Esophagus mucosa (tissue), 1 donor: Measurements from ENCODE around the gene UBA6. TPM values are rescaled to one million over a fixed set of nuclear protein-coding genes. Genes with fewer than 3 reads are reported as not detected.
"Not testable (repeated sequence)": the region's sequence is repeated elsewhere in the genome, so short reads cannot be mapped to it uniquely, and the experiment has no call there.

Experiments used
- ATAC-seq: fragments of 200-7000 bp; cut with Tn5 transposase; one replicate; pipeline ENCODE4 v1.9.1; 2020
- total RNA-seq: library from RNA; stranded (reverse); gene quantifications from one replicate; pipeline ENCODE4 v1.2.4, GENCODE V29; 2023
- donor health status: DM: yes; HTN: yes; CAD: no.

The UBA6 gene
- 55.9 TPM for total RNA-seq

- peak; percentile 100 for ATAC-seq
Observed at GRCh38 chr4:67700738-67701516, at the start of gene UBA6. UBA6 (minus strand) TSS chr4:67701155; CDS start chr4:67701119, 36 bp downstream.

GRCh38 chr4:67750691-67751090 lies 49.7 kb upstream of the UBA6 start:
- no peak for ATAC-seq

DNA sequence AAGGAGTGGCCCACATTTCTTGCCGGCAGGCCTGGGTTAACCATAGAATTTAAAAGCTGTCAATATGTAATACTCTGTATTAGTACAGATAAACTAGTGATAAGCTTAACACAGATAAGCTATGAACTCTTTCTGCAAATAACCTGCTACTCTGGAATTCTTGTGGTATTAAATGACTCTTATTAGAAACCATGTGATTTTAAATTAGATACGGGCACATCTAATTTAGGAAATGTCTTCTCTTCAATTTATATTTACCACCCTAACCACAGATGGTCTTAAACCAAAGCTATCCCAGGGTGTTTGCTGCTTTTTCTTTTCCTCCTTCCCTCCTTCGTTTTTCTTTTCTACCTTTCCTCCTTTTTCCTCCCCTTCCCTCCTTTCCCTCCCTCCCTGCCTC lies 48.3 kb upstream of the UBA6 start:
- ATAC-seq = no peak

- no peak for ATAC-seq
Observed at GRCh38 chr4:67746797-67747495, 46.0 kb upstream of the UBA6 start.

GRCh38 chr4:67744561-67745283 lies 43.8 kb upstream of the UBA6 start:
- ATAC-seq = no peak

GRCh38 chr4:67743194-67743593 lies 42.2 kb upstream of the UBA6 start:
- no peak for ATAC-seq

DNA sequence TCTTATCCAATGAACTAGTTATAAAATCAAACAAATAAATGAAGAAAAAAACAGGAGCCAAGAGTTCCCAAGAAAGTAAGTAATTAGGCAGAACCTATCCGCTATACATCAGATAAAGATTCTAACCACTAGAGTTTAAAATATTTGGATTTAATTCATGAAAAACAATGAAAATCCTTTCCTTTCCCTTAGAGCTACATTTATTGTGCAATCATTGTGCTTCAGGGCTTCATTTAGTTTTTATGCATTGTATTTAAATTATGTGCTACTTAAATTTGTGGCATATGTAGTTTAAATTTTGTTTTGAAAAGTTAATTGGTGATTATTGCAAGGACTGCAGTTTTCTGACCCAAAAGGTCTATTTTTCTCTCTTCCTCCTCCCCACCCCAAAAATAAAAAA lies 35.3 kb upstream of the UBA6 start:
- ATAC-seq = no peak

- ATAC-seq = no peak
Observed at GRCh38 chr4:67735325-67735724, 34.4 kb upstream of the UBA6 start.

- ATAC-seq = not testable (repeated sequence)
Observed at GRCh38 chr4:67730511-67730910, 29.6 kb upstream of the UBA6 start.

GRCh38 chr4:67727124-67727850 lies 26.3 kb upstream of the UBA6 start:
- no peak for ATAC-seq

GRCh38 chr4:67725981-67726380 lies 25.0 kb upstream of the UBA6 start:
- no peak for ATAC-seq

DNA sequence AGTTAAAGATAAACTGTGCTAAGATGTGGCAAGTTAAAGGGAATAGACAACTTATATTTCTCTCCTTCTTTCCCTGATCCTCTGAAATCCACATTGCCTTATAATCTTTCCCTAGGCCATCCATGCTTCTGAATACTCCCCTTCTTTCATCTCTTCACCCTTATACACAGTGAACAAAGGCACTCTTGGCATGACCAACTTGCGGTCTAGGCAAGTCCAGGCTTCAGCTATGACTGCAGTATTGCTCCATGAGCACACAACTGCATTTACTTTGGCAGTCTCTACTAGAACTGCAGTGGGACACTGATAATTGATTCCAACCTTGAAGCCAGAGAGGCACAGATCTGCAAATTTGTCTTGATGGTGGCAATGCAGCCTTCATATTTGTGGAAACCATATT lies 24.2 kb upstream of the UBA6 start:
- ATAC-seq = peak; percentile 89

DNA sequence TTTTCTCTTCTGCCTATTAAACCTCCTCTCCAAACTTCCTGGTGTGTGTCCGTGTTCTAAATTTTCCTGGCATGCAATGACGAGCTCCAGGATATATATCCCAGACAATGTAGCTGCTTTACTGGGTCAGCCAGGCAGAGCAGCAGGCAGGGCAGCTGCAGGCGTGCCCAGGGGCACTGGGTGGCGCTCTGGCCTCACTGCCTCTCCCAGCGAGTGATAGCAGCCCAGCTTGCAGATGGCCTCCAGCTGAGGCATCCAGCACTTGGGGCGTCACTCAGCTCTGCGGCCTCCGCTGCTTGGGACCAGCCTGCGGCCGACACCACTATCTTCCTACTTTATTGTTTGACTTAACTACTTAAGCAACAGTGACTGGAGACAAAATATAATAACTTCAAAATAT lies 23.0 kb upstream of the UBA6 start:
- peak; percentile 59 for ATAC-seq

GRCh38 chr4:67723341-67723740 lies 22.4 kb upstream of the UBA6 start:
- ATAC-seq = no peak

GRCh38 chr4:67721770-67722597 lies 21.0 kb upstream of the UBA6 start:
- ATAC-seq = peak; percentile 78

- no peak for ATAC-seq
Observed at GRCh38 chr4:67721315-67721769, 20.4 kb upstream of the UBA6 start.

DNA sequence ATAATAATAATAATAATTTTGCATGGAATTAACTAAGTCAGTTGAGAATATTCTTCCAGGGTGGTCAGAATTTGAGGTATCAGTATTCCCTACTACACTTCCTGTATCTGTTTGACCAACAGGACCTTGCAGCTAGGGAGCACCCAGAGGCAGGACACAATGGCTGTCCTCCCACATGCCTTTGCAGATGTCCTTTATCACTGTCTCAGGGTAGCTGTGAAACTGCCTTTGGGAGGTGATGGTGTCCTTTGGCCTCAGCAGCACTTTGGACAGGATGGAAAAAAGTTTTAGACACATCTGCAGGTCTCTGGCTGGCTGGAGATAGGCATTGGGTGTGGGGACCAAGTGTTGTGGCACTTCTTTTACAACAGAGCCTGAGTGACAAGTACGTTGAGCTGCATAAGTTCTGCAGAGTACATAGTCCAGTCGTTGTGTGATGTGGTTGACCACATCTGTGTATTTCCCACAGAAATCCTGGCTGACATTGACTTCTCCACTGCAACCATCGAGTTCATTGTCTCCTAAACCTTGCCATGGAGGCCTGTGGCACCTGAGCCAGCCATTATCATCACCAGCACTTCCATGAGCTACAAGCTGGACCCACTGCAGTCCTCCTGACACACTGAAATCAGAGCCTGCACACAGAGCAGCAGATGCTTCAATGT lies 19.1 kb upstream of the UBA6 start:
- no peak for ATAC-seq

- no peak for ATAC-seq
Observed at GRCh38 chr4:67718848-67719247, 17.9 kb upstream of the UBA6 start.

DNA sequence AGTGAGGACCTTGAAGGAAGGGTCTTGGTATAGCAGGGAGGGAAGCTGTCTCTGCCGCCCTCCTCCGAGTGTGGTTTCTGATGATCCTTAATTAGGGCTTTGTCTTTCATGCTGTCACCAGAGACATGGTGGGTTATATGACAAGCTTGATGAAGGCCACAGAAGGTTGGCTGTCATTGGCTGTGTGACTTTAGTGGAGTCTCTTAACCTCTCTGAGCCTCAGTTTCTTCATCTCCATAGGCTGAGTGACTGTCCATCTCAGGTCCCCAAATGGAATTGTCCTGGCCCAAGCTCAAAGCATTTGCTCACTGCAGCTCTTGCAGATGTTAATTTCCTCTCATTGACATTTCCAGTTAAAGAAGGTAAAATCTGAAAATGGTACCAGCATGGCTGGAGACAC lies 16.6 kb upstream of the UBA6 start:
- ATAC-seq = no peak

DNA sequence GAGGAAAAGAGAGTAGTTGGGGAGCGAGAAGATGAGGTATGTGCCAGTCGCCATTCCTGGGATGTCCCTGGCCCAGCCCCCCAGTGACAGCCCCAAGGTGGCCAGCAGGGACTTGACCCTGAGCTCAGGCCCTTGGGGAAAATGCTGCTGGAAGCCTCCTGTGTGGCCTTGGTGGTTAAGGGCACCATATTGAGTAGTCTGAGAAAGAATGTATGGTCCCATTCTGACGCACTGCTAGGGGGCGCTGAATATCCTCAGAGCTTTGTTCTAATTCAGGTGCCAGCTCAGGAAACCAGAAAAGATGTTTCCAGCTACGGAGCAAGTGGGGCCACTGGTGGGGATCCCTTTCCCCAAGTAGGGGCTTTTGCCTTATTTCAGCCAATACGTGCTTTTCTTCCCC lies 14.0 kb upstream of the UBA6 start:
- no peak for ATAC-seq

DNA sequence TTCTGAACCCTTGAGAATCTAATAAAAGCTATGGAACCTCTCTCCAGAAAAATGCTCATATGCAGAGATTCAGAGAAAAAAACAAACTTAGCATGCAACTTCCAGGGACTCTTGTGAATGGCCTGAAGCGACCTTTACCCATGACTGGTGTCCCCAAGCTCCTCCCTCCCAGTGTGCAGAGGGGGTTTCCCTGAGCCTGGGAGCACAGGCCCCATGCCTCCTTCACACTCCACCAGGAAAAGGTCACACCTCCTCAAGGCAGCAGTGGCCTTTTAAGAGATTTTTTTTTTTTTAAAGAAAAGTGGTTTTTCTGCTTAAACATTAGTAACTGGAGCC lies 13.3 kb upstream of the UBA6 start:
- ATAC-seq = no peak
